ENCODE measurements around the gene ADAMTS18. TPM values are rescaled to one million over a fixed set of nuclear protein-coding genes. Genes with fewer than 3 reads are reported as not detected.

Gene ADAMTS18
- total RNA-seq, 2 donors from 2014 or later = 0.52 to 2.6 TPM

DNA sequence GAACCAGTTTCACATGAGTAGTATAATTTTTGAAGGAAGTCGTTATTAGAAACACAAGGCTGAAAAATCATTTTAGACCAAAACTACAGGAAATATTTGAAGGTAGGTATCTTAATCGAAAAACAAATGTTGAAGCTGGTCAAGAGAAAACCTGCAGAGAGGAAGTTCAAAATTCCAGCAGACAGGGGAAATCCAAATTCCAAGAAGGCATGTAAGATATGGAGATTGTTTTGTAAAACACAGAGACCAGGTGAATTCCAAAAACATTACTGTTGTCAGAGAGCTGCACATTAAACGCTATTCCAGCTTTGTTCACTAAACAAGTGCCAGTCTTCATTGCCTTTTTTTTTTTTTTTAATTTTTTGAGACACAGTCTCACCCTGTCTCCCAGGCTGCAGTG lies 38.4 kb downstream of the ADAMTS18 start:
- intact Hi-C loops (cut with DNase I) = no loop called here
- ATAC-seq (no peak), DNase-seq (no peak)
- no peaks in the 10 kb centered on the region for H3K4me1 ChIP-seq
- no peaks in the 10 kb centered on the region for H3K9me3 ChIP-seq
- H3K4me3 ChIP-seq = no peak overlapping the region
- no peak for TF ChIP-seq POLR2A (IDR thresholded peaks at IDR 0.05)
- TF ChIP-seq, protein P1, sequence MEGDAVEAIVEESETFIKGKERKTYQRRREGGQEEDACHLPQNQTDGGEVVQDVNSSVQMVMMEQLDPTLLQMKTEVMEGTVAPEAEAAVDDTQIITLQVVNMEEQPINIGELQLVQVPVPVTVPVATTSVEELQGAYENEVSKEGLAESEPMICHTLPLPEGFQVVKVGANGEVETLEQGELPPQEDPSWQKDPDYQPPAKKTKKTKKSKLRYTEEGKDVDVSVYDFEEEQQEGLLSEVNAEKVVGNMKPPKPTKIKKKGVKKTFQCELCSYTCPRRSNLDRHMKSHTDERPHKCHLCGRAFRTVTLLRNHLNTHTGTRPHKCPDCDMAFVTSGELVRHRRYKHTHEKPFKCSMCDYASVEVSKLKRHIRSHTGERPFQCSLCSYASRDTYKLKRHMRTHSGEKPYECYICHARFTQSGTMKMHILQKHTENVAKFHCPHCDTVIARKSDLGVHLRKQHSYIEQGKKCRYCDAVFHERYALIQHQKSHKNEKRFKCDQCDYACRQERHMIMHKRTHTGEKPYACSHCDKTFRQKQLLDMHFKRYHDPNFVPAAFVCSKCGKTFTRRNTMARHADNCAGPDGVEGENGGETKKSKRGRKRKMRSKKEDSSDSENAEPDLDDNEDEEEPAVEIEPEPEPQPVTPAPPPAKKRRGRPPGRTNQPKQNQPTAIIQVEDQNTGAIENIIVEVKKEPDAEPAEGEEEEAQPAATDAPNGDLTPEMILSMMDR (IDR thresholded peaks at IDR 0.05) = no peak
- H3K36me3 ChIP-seq (replicated peaks in 1 of 2; ENCODE audit: insufficient read depth in 1 of 2, low read depth in 2 of 2) = no peaks in the 10 kb centered on the region
- H3K27me3 ChIP-seq = no peaks in the 10 kb centered on the region
- no peak overlapping the region for H3K27ac ChIP-seq
- WGBS, 2 donors = 39 to 53% methylated on average over 3 of the region's 3 CpGs

DNA sequence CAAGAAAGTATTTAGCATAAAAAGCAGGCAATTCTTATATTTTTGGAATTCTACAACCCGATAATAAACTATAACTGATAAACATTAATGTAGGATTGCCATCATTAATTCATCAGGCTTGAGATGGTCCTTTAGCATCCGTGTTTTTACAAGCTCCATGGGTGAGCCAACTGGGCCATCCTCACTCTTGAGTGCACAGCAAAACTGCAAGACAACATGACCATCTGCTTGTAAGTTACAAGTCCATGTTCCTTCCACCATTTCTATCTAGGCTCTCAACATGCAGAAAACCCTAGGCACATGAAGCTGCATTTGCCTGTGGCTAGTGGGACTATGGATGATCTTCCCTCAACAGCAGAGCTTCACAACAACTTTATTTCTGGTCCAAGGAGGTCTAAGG lies 40.1 kb downstream of the ADAMTS18 start:
- 77 to 80% methylated on average over 2 of the region's 2 CpGs for WGBS, 2 donors

DNA sequence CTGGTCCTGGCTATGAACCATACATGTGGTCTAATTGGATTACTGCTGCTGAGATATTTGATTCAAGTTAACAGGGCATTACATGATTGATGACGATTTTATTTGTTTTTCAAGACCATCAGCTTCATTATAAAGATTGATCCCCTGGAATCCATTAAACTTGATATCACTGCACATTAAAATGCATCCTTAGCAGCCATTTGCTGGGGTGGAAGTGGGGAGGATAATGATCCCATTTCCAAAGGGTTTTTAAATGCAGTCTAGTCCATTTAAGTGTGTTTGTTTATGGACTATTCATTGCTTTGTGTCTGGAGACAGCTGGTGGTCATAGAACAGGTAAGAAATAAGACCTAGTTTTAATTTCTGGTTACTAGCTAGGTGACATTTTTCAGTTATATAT lies 40.9 kb downstream of the ADAMTS18 start:
- TF ChIP-seq, protein P1 (IDR thresholded peaks at IDR 0.05) = no peak
- TF ChIP-seq POLR2A (IDR thresholded peaks at IDR 0.05) = no peak
- H3K27me3 ChIP-seq = no peaks in the 10 kb centered on the region
- 41 to 50% methylated on average over 1 of the region's 1 CpG for WGBS, 2 donors
- no peaks in the 10 kb centered on the region for H3K9me3 ChIP-seq
- no peak for ATAC-seq
- intact Hi-C loops (cut with DNase I) = no loop called here
- DNase-seq = no peak
- no peaks in the 10 kb centered on the region for H3K36me3 ChIP-seq (replicated peaks in 1 of 2; ENCODE audit: insufficient read depth in 1 of 2, low read depth in 2 of 2)
- no peak overlapping the region for H3K4me3 ChIP-seq
- H3K27ac ChIP-seq = no peak overlapping the region
- no peaks in the 10 kb centered on the region for H3K4me1 ChIP-seq

More for the DNA sequence above, 40.1 kb downstream of the ADAMTS18 start:
- no peak for TF ChIP-seq POLR2A (IDR thresholded peaks at IDR 0.05)
- TF ChIP-seq, protein P1 (IDR thresholded peaks at IDR 0.05) = no peak
- Histone ChIP-seq H3K27me3 (no peaks in the 10 kb centered on the region), H3K9me3 (no peaks in the 10 kb centered on the region), H3K36me3 (replicated peaks in 1 of 2; ENCODE audit: insufficient read depth in 1 of 2, low read depth in 2 of 2) (no peaks in the 10 kb centered on the region), H3K4me1 (no peaks in the 10 kb centered on the region), H3K27ac (no peak overlapping the region), H3K4me3 (no peak overlapping the region)
- intact Hi-C loops (cut with DNase I) = no loop called here
- no peak for ATAC-seq
- no peak for DNase-seq

DNA sequence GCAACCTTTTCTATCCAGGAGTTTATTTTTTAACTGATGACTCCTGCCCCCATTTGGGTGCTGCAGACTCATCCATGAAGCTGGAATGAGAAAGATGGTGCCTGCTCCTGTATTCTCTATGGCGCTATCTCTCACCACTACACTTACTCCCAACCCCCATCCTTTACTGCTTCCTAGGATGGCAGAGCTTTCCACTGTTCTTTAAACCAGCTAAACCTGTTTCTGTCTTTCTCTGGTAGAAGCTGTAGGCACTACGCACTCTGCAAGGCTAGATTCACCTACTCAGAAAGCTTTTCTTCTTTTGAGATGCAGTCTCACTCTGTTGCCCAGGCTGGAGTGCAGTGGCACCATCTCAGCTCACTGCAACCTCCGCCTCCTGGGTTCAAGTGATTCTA lies 47.0 kb downstream of the ADAMTS18 start:
- Histone ChIP-seq H3K36me3 (replicated peaks in 1 of 2; ENCODE audit: insufficient read depth in 1 of 2, low read depth in 2 of 2) (no peaks in the 10 kb centered on the region), H3K27ac (no peak overlapping the region), H3K4me3 (no peak overlapping the region), H3K9me3 (no peaks in the 10 kb centered on the region), H3K4me1 (no peaks in the 10 kb centered on the region), H3K27me3 (no peaks in the 10 kb centered on the region)
- WGBS, 2 donors = 51 to 52% methylated on average over 3 of the region's 3 CpGs
- intact Hi-C loops (cut with DNase I) = no loop called here
- ATAC-seq = no peak
- DNase-seq = no peak
- TF ChIP-seq, protein P1 (IDR thresholded peaks at IDR 0.05) = no peak
- no peak for TF ChIP-seq POLR2A (IDR thresholded peaks at IDR 0.05)

Measured in body of pancreas (tissue), 4 donors.